WI38 (cell line): ENCODE measurements around the gene CCDC150.

ENCODE experiments used
- H3K4me3 ChIP-seq: 2 replicates; pipeline ENCODE4 v1.5.1; 2011; ENCODE audit warnings: low read depth, mild to moderate bottlenecking, control low read depth, low read length
- TF ChIP-seq, protein P1 (sequence below): IDR thresholded peaks from 2 replicates; pipeline ENCODE4 v1.5.1; 2012; ENCODE audit warnings: low read depth, mild to moderate bottlenecking, control low read depth, low read length

Gene CCDC150

DNA sequence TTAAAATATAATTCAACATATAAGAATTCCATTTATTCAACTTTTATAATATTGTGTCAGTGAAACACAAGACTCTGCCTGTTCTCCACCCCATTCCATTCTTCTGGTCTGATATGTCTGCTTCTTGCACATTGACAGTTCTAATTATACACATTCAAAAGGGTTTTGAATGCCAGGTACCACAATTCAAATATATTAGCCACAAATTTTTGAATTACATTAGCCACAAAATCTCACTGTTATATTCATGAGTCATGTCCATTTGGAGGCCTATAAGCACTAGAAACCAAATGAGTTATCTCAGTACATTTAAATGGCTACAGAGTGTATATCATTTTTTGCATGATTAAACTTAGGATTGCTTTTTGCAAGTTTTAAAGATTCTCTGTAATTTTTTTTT, 72.1 kb downstream of the CCDC150 start:
- TF ChIP-seq, protein P1, sequence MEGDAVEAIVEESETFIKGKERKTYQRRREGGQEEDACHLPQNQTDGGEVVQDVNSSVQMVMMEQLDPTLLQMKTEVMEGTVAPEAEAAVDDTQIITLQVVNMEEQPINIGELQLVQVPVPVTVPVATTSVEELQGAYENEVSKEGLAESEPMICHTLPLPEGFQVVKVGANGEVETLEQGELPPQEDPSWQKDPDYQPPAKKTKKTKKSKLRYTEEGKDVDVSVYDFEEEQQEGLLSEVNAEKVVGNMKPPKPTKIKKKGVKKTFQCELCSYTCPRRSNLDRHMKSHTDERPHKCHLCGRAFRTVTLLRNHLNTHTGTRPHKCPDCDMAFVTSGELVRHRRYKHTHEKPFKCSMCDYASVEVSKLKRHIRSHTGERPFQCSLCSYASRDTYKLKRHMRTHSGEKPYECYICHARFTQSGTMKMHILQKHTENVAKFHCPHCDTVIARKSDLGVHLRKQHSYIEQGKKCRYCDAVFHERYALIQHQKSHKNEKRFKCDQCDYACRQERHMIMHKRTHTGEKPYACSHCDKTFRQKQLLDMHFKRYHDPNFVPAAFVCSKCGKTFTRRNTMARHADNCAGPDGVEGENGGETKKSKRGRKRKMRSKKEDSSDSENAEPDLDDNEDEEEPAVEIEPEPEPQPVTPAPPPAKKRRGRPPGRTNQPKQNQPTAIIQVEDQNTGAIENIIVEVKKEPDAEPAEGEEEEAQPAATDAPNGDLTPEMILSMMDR: no peak
- no peak overlapping the region for H3K4me3 ChIP-seq

DNA sequence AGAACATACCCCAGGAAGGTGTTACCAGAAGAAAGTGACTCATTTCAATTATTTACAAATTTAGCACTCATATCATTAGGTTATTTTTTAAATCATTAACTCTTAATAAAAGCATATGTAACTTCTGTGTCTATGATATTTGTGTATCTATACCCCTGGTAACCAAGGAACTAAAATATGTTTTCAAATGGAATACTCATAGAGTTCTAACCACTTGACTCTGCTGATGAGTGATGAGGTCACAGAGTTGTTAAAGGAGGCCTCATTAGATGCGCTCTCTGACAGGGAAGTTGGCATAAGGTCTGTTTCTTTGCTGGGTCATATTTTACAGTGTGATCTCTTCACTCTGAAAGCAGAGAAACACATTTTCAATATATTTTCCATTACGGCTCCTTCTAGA, 73.4 kb downstream of the CCDC150 start:
- TF ChIP-seq, protein P1: no peak
- H3K4me3 ChIP-seq: no peak overlapping the region

DNA sequence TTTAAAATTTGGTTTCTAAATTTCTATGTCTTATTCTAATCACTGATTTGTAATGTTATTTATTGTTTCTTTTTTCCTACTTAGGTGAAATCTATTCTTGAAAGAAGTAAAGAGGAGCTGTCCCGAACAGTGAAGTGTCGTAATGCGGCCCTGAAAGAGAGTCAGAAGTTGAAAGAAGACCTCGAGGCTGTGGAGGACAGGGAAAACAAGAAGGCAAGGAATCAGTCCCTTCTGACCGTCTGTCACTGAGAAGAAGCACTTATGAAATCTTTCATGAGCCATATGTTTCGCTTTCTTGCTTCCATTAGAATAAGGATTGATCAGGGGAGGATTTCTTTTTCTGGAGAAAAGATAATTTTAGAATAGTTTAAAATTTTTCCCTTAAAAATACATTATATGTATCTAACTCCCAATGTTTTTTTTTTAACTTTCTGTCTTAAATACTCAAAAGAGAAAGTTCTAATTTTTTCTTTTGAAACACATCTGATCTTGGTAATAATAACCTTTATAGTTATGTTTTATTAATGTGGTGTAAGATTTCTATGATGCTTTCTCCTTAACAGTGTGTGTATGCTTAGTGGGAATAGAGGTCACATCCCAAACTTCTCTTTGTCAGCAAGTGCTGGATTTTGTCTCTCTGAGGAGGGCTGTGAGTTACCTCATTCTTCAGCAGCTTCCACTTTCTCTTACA, 79.0 kb downstream of the CCDC150 start:
- no peak overlapping the region for H3K4me3 ChIP-seq
- TF ChIP-seq, protein P1: no peak

DNA sequence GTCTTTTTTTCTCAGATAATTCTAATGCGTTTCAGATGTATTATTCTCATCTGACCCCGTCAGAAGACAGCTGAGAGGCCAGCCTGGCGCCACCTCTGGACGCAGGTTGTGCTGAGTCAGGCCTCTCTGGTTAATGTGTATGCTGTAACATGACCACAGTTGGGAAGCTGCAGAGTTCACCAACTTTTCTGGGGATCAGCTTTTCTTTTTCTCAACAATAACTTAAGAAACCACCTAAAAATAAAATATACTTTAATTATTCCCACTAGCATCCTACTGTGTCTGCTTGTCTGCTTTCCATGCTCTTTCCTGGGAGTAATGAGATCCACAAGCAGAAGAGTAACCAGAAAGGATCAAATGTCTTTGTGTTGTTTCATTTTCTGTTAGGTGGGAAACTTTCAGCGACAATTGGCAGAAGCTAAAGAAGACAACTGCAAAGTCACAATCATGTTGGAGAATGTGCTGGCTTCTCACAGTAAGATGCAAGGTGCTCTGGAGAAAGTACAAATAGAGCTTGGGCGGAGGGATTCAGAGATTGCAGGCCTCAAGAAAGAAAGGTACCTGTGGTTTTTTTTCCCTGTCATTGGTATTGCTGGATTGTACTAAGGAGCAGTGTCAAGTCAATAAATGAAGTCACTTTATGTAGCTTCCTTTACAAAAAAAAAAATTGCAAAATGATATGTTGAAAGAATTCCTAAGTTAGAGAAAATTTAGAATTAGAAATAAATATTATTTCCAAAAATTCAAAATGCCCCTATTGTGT, 79.8 kb downstream of the CCDC150 start:
- H3K4me3 ChIP-seq: no peak overlapping the region
- TF ChIP-seq, protein P1: peak; percentile 12; the same call in 1 of the 2 replicates

DNA sequence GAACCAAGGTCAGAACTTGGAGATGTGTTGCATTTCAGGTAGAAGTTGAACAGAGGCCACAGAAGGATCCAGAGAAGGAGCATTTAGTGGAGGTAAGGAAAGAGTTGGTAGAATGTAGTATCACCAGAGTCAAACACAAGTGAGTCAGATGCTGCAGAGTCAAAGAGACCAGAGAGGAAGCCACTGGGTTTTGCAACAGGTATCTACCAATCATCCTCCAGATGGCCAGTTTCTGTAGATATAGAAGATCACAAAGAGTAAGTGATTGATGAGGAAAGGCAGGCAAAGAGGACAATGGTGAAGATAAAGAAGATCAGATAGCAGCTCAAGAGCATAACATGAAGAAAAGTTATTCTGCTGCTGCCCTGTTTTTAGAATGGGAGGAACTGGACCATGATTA, 84.1 kb downstream of the CCDC150 start:
- no peak overlapping the region for H3K4me3 ChIP-seq
- TF ChIP-seq, protein P1: no peak

DNA sequence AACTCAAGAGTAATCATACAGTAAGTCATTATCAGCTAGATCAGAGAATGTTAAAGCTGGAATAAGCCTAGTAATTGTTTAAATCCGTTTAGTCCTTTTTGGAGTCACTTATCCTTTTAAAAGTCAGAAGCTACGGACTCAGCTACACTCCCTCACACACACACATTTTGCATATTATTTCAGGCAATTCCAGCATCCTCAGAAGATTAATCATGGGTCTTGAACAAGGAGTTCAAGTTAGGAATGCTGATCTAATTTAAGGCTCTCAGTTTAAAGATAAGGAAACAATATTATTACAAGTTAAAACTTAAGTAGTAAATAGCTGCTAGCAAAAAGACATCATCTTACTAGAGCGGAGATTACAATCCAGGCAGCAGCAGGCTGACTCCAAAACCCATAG, 85.7 kb downstream of the CCDC150 start:
- H3K4me3 ChIP-seq: no peak overlapping the region
- TF ChIP-seq, protein P1: no peak

DNA sequence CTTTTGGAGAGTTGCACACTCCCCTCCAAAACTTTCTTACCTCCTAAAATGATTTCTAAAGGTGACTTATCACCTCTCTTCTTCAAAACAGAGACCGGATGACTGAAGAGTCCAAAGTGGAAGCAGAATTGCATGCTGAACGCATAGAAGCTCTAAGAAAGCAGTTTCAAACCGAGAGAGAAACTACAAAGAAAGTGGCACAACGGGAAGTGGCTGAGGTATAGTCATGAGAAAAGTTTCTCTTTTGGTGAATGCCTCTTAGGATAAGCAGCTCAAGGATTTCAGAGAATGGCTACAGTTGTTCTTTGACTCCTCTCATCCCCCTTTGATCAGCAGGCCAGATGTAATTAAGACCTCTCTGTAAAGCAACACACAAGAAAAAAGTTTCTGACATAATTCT, 86.4 kb downstream of the CCDC150 start:
- TF ChIP-seq, protein P1: no peak
- no peak overlapping the region for H3K4me3 ChIP-seq
